ENCODE data around the gene TRABD2B.

The TRABD2B gene

DNA sequence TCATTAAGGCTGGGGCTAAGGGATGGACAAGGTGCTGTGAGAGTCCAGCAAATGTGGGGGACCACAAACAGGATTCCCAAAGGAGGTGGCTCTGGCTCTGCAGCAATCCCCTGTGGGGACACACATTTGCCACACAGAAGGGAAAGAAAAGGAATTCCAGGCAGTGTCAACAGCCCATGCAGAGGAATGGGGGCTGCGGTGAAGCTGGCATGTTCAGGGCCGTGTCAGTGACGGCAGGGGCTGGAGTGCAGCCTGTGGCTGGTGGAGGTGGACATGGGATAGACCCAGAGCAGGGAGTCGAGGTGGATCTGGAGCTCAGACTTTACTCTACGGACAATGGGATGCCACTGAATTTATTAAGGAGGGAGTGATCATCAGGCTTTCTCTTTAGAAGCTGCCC, 183.2 kb downstream of the TRABD2B start:
- no peak overlapping the region for H3K4me3 ChIP-seq (ENCODE audit: low read length)
- TF ChIP-seq, protein P1, sequence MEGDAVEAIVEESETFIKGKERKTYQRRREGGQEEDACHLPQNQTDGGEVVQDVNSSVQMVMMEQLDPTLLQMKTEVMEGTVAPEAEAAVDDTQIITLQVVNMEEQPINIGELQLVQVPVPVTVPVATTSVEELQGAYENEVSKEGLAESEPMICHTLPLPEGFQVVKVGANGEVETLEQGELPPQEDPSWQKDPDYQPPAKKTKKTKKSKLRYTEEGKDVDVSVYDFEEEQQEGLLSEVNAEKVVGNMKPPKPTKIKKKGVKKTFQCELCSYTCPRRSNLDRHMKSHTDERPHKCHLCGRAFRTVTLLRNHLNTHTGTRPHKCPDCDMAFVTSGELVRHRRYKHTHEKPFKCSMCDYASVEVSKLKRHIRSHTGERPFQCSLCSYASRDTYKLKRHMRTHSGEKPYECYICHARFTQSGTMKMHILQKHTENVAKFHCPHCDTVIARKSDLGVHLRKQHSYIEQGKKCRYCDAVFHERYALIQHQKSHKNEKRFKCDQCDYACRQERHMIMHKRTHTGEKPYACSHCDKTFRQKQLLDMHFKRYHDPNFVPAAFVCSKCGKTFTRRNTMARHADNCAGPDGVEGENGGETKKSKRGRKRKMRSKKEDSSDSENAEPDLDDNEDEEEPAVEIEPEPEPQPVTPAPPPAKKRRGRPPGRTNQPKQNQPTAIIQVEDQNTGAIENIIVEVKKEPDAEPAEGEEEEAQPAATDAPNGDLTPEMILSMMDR (conservative IDR thresholded peaks at IDR 0.05; ENCODE audit: low read depth, low read length) = no peak
- no peak for DNase-seq (ENCODE audit: low read depth)

DNA sequence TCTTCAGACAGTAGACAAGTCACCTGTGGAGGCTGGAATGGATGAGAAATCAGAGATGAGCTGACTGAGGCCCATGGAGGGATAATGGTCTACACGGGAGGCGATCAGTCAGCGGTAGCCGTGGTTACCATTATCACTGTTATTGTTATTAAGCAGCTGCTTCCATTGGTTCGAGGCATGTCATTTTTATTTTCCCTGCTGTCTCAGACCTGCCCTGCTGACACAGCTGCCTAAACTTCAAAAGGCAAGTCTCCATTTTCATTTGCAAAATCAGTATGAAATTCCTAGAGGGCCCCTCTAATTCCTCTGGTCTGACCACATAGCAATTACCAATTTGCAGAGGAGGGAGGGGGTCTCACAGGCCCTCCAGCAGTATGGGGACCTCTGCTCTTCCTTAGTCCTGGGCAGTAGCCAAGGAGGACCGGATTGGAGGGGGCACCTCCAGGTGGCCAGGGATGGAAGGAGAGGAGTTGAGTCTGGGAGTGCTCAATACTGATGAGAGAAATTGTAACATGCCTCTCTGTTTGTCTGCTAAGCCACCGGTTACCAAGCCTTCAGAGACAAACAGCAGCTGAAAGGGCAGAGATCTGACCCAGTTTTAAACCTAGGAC, 184.2 kb downstream of the TRABD2B start:
- no peak for DNase-seq (ENCODE audit: low read depth)
- TF ChIP-seq, protein P1 (conservative IDR thresholded peaks at IDR 0.05; ENCODE audit: low read depth, low read length) = no peak
- H3K4me3 ChIP-seq (ENCODE audit: low read length) = no peak overlapping the region

DNA sequence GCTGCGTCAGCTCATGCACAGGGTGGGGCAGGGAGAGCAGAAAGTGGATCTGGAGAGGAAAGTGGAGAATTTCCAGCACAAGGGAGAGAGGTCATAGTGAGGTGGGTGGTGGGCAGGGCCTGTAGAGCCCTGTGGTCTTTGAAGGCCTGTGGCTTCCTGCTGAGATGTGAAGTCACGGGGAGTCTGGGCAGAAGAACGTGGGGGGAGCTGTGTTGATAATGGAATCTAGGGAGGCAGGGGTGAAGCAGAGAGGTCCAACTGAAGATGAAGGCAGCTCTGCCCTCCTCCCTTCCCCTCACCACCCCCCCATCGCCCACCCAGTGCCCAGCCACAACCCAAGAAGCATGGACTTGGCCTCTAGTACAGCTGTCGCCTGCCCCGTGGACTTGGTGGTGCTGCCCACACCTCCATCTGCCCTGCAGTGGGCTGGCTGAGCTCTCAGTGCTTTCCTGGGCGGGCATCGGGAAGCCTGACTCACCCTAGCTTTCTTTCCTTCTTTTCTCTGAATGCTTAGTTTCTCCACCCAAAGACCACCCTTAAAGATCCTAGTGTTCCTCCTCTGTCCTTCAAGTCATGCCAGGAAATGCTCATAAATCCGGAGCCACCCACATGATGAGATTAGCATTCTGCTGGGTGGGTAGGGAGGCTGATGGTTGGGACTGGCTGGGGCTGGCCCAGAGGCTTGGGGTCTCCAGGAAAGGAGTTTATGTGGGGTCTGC, 186.1 kb downstream of the TRABD2B start:
- H3K4me3 ChIP-seq (ENCODE audit: low read length) = no peak overlapping the region
- no peak for DNase-seq (ENCODE audit: low read depth)
- TF ChIP-seq, protein P1 (conservative IDR thresholded peaks at IDR 0.05; ENCODE audit: low read depth, low read length) = no peak

DNA sequence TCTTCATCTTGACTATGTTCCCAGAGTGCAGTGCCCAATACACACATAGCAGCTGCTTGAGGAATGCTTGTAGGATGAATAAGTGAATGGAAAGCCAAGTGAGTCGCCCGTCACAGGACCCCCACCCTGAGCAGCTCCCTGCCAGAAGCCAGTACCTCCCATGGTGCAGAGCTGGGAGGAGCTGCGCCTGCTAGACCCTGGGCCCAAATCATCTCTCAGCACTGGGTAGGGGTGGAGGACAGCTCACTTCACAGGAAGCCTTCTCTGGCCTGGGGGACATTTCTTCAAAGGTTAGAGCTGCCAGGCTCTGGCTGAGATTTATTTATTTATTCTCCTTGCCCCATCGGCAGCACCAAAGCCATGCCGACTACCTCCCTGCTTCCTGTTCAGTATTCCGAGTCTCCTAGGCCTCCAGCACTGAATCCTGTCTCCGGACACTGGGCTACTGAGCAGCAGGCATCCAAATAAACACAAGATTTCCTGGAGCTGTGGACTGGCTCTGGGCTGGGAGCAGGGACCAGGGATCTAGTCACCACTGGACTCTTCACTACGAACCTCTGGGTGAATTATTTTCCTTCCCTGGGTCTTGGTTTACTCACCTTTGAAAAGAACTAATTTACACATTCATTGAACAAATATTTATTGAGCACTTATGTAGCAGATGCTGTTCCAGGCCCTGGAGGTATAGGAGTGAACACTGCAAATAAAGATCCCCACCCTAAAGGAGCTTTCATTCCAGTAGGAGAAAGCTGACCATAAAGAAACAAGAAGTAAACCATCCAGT, 187.7 kb downstream of the TRABD2B start:
- TF ChIP-seq, protein P1 (conservative IDR thresholded peaks at IDR 0.05; ENCODE audit: low read depth, low read length) = no peak
- no peak overlapping the region for H3K4me3 ChIP-seq (ENCODE audit: low read length)
- DNase-seq (ENCODE audit: low read depth) = no peak

DNA sequence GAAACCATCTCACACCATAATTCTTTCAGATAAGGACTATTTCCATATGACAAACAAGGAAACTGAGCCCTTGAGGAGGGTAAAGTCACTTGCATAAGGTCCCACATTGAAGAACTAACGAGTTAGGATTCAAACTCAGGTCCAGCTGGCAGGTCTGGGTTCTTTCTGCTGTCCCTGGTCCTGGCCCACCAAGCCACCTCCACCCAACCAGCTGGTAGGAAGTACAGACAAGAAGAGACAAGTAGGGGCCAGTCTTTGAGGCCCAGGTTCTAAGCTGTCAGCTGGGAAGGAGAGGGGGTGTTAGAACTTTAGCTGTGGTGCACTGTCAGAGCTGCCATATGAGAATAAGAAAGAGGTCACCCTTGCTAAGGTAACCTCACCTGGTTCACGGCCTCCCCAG, 188.6 kb downstream of the TRABD2B start:
- TF ChIP-seq, protein P1 (conservative IDR thresholded peaks at IDR 0.05; ENCODE audit: low read depth, low read length) = no peak
- H3K4me3 ChIP-seq (ENCODE audit: low read length) = no peak overlapping the region
- no peak for DNase-seq (ENCODE audit: low read depth)

DNA sequence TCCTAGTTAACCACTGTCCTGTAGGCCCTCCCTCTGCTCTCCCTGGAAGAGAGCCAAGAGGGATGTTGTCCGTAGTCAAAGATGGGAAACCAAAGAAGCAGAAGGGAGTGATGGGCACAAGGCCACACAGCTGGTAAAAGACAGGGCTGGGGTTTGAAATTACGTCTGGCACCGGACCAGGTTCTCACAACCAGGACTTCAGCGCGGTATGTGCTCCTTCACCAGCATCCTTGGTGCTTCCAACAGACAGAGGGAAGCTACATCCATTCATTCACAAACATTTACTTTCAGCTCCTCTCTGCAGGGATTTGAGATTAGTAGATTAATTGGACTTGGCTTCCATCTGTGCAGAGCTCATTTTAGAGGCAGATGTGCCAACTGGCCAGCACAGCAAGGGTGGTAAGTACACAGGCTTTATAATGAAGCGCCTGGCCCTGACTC, 191.2 kb downstream of the TRABD2B start:
- DNase-seq (ENCODE audit: low read depth) = no peak

More for the DNA sequence above, 191.2 kb downstream of the TRABD2B start:
- TF ChIP-seq, protein P1 (conservative IDR thresholded peaks at IDR 0.05; ENCODE audit: low read depth, low read length) = no peak
- no peak overlapping the region for H3K4me3 ChIP-seq (ENCODE audit: low read length)

Data from retinal pigment epithelial cell (primary cell).